ENCODE data around the gene WDR37.
"Not testable (repeated sequence)": the region's sequence is repeated elsewhere in the genome, so short reads cannot be mapped to it uniquely, and the experiment has no call there.

WDR37 gene, protein sequence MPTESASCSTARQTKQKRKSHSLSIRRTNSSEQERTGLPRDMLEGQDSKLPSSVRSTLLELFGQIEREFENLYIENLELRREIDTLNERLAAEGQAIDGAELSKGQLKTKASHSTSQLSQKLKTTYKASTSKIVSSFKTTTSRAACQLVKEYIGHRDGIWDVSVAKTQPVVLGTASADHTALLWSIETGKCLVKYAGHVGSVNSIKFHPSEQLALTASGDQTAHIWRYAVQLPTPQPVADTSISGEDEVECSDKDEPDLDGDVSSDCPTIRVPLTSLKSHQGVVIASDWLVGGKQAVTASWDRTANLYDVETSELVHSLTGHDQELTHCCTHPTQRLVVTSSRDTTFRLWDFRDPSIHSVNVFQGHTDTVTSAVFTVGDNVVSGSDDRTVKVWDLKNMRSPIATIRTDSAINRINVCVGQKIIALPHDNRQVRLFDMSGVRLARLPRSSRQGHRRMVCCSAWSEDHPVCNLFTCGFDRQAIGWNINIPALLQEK

DNA sequence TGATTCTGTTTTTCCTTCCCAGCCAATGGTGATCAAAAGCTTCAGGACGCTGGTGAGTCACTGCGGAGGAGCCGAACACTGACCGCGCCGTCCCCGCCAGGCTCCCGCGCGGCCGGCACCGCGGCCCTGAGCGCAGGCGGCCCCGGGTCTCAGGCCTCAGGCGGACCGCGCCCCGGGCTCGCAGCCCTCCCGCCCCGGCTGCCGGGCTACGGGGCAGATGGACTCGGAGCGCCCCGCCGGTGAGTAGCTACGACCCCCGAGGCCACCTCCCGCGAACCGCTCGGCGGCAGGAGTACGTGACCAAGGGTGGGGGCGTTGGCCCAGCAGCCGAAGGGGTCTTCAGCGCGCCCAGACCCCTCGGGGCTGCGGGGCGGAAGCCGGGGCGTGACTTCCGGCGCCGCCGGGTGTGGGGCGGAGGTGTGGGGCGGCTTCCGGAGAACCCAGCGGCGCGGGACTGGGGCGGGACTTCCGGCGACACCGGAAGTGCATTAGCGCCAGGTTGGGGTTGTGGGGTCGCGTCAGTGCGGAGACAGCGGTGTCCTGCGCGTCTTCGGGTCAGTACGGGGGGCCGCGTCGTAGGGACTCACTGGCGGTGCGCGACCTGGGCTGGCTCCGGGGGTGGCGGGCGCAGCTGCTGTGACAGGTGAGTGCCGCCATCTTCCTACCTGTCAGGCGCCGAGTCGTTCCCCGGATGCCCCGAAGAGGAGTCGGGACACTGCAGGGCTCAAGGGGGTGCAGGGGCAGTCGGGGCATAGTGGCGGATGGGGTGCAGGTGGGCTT, at the start of gene WDR37:
WDR37 (plus strand) TSS at position 60 of the 780 bp plus-strand sequence. CDS start 15,771 bp downstream, outside the sequence.
- TF ChIP-seq POLR2A (IDR thresholded peaks at IDR 0.05; ENCODE audit: low read length), result peak; percentile 83
- no peak for TF ChIP-seq GATA1 (IDR thresholded peaks at IDR 0.05; ENCODE audit: low read depth, low read length)
- DNase-seq, result peak; percentile 89 to 92

DNA sequence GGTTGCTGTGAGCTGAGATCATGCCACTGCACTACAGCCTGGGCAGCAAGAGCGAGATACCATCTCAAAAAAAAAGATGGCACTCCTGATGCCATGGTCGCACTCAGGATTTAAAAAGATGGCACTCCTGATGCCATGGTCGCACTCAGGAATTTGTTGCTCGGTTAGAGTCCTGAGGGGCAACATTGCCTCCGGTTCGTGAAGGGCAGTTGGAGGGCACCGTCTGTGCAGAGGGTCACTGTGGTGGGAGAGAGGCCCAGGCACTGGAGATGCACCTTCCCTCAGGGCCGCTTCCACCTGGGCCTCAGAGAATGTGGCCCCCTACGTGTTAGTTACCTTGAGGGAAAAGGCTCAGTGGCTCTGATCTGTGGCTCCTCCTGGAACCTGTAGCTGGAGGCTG, 49.6 kb upstream of the WDR37 start:
- DNase-seq, result no peak
- TF ChIP-seq GATA1 (IDR thresholded peaks at IDR 0.05; ENCODE audit: low read depth, low read length) (no peak), POLR2A (IDR thresholded peaks at IDR 0.05; ENCODE audit: low read length) (no peak)

DNA sequence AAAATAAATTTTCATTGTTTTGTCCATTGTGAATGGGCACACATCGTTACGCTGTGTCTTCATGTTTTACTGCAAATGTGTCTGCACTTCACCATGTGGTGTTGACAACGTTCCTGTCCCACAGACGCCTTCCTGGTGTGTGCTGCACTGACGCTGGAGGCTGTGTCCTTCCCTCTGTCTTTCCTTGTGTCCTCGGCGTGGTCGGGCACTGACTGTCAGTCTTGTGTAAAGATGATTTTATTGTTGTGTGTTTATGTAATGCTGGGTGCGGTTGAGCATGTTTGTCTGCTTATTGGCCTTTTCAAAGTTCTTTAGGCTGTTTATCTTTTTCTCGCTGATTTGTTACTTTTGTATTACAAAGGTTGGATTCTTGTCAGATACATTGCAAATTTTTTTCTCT, 48.6 kb upstream of the WDR37 start:
- DNase-seq, result no peak
- no peak for TF ChIP-seq GATA1 (IDR thresholded peaks at IDR 0.05; ENCODE audit: low read depth, low read length)
- TF ChIP-seq POLR2A (IDR thresholded peaks at IDR 0.05; ENCODE audit: low read length), result no peak

DNA sequence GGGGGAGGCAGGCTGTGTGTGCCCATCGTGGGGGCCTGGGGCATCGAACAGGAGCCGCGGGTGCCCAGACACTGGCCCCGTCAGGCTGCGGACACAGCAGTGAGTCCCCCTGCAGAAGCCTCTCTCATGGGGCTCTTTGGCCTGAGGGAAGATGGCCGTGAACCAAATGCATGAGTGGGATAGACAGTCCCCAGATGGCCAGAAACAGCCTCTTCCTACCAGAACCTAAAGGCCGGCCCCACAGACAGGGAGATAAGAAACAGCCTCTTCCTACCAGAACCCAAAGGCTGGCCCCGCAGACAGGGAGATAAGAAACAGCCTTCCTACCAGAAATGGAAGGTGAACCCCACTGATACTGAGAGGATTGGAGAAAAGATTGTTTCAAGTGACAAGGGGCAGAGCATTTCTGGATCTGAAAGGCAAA, 47.1 kb upstream of the WDR37 start:
- peak; percentile 72 to 91 for DNase-seq

DNA sequence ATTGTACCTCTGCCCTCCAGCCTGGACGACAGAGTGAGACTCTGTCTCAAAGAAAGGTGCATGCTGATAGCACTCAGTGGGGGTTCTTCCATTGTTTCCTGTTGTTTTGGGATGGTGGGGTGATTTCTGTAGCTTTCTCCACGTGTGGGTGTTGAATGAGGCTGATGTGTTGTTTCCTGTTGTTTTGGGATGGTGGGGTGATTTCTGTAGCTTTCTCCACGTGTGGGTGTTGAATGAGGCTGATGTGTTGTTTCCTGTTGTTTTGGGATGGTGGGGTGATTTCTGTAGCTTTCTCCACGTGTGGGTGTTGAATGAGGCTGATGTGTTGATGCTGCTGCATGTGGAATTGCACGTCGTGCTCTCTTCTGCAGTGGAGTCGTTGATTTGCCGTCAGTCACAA, 46.2 kb upstream of the WDR37 start:
- DNase-seq, result not testable (repeated sequence)

More for the DNA sequence above, 47.1 kb upstream of the WDR37 start:
- peak; percentile 43 for TF ChIP-seq GATA1 (IDR thresholded peaks at IDR 0.05; ENCODE audit: low read depth, low read length)
- no peak for TF ChIP-seq POLR2A (IDR thresholded peaks at IDR 0.05; ENCODE audit: low read length)

DNA sequence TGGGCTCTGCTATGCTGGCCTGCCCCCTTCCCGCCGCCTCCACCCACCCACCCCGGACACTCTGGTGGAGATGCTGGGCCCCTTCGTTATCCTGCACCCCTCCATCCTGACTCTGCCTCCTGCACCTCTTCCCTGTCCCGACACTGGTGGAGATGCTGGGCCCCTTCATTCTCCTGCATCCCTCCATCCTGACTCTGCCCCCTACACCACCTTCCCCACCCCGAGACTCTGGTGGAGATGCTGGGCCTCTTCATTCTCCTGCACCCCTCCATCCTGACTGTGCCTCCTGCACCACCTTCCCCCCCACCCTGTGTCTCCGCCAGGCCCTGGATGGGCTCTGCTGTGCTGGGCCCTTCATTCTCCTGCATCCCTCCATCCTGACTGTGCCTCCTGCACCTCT, 45.5 kb upstream of the WDR37 start:
- no peak for TF ChIP-seq POLR2A (IDR thresholded peaks at IDR 0.05; ENCODE audit: low read length)
- TF ChIP-seq GATA1 (IDR thresholded peaks at IDR 0.05; ENCODE audit: low read depth, low read length), result no peak
- DNase-seq, result no peak

DNA sequence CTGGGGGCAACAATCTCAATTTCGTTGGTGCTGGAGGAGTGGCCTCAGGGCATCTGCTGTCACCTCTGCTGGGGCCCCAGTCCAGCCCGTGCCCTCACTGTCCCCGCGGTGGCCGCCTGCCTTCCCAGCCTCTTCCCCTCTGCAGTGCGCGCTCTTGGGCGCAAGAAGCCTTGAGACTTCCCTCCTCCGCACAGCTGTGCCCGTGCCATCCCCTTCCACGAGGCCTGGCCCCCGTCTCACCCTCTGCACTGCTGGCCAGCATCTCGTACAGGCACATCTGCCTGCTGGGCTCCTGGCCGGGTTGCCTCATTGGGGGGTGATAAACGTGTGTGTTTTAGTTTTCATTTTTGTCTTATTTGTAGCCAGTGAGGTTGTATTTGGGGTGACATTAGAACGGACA, 44.5 kb upstream of the WDR37 start:
- TF ChIP-seq POLR2A (IDR thresholded peaks at IDR 0.05; ENCODE audit: low read length), result no peak
- TF ChIP-seq GATA1 (IDR thresholded peaks at IDR 0.05; ENCODE audit: low read depth, low read length), result no peak
- no peak for DNase-seq

DNA sequence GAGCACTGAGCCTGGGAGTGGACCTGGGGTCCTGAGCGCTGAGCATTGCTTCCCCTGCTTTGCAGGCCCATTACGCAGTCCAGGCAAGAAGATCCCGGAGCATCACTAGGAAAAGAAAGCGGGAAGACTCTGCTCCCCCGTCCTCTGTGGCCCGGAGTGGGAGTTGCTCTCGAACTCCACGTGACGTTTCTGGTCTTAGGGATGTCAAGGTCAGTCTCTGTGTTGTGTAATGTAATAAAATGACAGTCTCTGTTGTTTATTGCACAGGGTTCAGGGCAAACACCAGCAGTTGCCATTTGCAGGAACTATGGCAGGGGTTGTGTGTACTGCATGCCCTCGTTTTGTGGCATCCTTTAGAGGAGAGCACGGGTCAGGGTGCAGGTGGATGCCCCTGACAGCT, 40.5 kb upstream of the WDR37 start:
- no peak for DNase-seq

DNA sequence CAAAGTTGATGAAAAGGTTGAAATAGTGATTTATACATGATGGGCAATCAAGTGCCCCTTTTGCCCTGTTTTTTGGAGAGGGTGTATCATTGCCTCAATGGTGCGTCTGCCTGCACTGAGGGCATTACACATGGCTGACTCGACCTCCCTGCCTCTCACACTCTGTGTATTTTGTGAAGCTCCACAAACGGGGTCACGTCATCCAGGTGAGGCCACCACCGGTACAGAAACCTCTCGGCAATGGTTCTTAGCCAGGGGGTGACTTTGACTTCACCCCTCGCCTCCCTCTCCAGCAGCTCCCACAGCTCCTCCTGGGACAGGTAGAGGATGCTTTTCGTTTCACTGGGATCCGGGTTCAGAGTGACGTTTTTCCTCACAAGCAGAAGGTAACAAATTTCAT, 36.8 kb upstream of the WDR37 start:
- no peak for DNase-seq
- TF ChIP-seq POLR2A (IDR thresholded peaks at IDR 0.05; ENCODE audit: low read length) (no peak), GATA1 (IDR thresholded peaks at IDR 0.05; ENCODE audit: low read depth, low read length) (no peak)

More for the DNA sequence above, 40.5 kb upstream of the WDR37 start:
- no peak for TF ChIP-seq GATA1 (IDR thresholded peaks at IDR 0.05; ENCODE audit: low read depth, low read length)
- TF ChIP-seq POLR2A (IDR thresholded peaks at IDR 0.05; ENCODE audit: low read length), result no peak

DNA sequence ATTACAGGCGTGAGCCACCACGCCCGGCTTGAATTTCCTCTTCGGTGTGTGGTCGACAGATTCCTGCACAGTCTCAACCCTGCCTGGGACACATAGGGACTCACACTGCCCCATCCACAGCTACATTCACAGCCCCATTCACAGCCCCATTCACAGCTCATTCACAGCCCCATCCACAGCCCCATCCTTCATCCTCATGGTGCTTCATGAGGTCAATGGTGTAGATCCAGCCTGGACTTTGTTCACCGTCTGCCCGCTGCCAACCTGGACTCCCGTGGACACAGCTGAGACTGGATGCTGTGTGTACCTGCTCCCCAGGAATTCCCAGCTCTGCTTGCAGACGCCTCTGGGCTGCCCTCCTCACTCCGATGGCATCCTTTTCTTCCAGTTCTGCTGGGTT, 35.7 kb upstream of the WDR37 start:
- TF ChIP-seq POLR2A (IDR thresholded peaks at IDR 0.05; ENCODE audit: low read length), result no peak
- TF ChIP-seq GATA1 (IDR thresholded peaks at IDR 0.05; ENCODE audit: low read depth, low read length), result no peak

DNA sequence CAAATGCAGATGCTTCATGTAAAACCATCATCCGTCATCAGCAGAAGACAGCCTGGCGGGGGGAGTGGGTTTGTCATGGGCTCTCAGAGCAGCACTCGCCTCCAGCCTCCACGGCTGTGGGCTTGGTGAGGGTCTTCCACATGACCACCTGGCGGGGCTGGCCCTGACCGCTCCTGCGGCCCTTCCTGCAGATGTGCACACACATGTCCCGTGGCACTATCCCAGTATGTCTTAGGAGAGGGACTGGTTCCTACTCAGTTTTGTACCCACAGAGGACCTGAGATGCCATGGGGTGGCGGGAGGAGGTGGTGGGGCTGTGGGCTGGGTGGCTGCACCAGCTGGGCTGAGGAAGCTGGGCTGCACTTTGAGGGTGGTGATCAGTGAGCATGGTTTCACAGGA, 35.2 kb upstream of the WDR37 start:
- TF ChIP-seq GATA1 (IDR thresholded peaks at IDR 0.05; ENCODE audit: low read depth, low read length) (no peak), POLR2A (IDR thresholded peaks at IDR 0.05; ENCODE audit: low read length) (no peak)
- DNase-seq, result no peak

More for the DNA sequence above, 35.7 kb upstream of the WDR37 start:
- DNase-seq, result no peak

DNA sequence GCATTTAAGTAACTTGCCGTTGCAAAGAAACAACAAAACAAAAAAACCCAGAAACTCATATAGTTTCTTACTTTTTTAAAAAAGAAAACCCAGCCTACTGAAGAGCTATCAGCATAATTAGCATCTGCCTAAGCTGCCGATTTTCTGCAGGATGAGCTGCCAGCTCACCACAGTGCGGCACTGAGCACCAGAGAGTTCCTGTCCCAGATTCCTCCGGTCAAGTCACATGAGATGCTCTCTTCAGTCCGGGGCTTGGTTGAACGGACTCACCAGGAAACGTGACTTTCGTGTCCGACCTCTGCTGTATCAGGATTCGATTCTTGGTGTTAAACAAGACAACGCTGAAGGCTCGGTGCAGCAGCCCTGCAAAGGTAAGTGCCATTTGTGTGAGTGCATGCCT, 33.8 kb upstream of the WDR37 start:
- no peak for TF ChIP-seq POLR2A (IDR thresholded peaks at IDR 0.05; ENCODE audit: low read length)
- no peak for TF ChIP-seq GATA1 (IDR thresholded peaks at IDR 0.05; ENCODE audit: low read depth, low read length)
- DNase-seq, result no peak

DNA sequence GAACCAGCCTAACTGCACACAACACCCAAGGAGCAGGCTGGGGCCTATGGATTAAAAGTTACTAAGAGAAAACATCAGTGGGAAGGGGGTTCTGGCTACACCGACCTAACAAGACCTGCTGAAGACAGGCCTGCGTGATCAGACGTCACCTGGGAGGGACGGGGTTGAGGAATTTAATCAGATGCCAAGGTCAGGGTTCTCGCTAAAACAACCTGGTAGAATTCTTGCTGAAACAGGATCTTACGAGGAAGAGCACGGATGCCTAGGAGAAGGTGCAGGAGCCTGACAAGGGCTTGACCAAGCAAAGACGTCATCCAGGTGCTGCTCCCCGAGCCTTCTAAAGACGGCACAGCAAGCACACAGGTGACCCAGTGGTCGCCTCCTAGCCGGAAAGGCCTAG, 32.1 kb upstream of the WDR37 start:
- DNase-seq, result no peak
- no peak for TF ChIP-seq POLR2A (IDR thresholded peaks at IDR 0.05; ENCODE audit: low read length)

DNA sequence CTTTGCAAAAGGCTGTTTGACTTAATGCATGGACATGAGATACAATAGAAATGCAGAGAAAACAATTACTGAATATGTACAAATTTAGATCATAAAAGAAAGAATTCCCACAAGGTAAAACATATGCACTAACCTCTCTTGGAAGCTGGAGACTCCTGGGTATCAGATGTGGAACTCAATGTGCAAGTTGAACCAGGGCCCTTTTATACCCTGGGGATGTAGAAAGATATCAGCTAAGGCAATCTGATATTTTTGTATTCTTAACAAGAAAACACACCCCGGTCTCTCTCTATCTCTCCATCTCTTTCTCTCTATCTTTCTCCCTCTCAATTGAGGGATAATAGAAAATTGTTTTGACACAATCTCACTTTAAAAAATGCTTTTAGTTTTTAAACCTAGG, 30.5 kb upstream of the WDR37 start, which contains the start of gene IDI2:
IDI2 (minus strand) TSS at position 177 of the 400 bp plus-strand sequence. CDS start 1,136 bp downstream, outside the sequence.
- DNase-seq, result no peak
- no peak for TF ChIP-seq GATA1 (IDR thresholded peaks at IDR 0.05; ENCODE audit: low read depth, low read length)

All from erythroblast (primary cell).